T-helper 2 cell (primary cell): Measurements from ENCODE around the gene LAMTOR1.
A peak's percentile ranks its signal among the peaks of the same experiment; 100 is the strongest.

Experiments
- DNase-seq, 5 experiments: peaks; one replicate each; pipeline versions ENCODE4 v3.0.0 to v3.0.0-alpha.2; 2012 to 2022

Gene LAMTOR1

GRCh38 chr11:72080326-72081183, 22.5 kb downstream of the LAMTOR1 start, which contains the start of the genes LRRC51 and NUMA1:
TSS of gene LRRC51 (plus strand) at chr11:72080850. CDS start at chr11:72089084, 8,234 bp downstream.
TSS of gene NUMA1 (minus strand) at chr11:72080542. CDS start at chr11:72035943, 44,599 bp downstream.
- peak; percentile 93 to 100 (median 99) for DNase-seq

DNA sequence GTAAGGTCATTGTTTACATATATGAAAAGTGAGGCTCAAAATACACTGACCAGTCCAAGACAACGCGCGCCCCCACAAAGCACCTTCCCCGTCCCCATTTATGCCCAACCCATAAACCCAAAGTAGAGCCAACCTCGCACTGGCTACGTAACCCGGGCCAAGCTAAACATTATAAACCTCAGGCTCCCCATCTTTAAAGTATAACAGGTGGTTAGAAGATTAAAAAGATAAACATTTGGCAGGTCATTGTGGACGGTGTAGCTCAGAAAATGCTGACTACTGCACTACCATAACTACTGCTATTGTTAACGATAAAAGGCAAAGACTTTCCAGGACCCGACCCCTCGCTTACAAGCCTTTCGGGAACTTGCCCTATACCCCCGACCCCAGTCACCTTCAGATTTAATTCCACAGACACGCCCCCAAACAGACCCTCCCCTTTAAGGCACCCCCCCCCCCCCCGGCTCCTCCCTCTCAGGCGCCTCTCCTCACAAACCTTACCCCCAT, 23.2 kb downstream of the LAMTOR1 start:
- DNase-seq: peak in 3 of 5 experiments; percentile 22 to 69 (median 41)

DNA sequence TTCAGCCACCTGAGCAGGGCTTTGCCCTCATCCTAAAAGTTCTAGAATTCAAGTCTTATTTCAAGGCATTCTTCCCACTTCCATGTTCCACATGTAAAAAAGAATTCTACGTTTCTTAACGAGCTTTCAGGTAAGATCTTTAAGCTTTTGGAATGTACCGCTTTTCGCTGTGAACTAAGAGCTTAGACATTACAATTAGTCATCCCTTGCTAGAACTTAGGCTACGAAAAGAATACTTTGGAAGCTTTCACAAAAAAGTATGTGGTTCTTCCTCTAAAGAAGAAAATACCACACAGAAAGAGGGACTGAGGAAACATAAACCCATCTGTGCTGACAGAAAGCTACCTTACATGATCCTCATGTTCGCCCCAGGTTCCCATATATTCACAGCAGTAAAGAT, 24.6 kb downstream of the LAMTOR1 start:
- no peak for DNase-seq

- DNase-seq: no peak
These were observed 27.3 kb downstream of the LAMTOR1 start for GRCh38 chr11:72075756-72076155.

GRCh38 chr11:72075109-72075508, 28.0 kb downstream of the LAMTOR1 start:
- peak in 1 of 5 experiments; percentile 11 for DNase-seq

DNA sequence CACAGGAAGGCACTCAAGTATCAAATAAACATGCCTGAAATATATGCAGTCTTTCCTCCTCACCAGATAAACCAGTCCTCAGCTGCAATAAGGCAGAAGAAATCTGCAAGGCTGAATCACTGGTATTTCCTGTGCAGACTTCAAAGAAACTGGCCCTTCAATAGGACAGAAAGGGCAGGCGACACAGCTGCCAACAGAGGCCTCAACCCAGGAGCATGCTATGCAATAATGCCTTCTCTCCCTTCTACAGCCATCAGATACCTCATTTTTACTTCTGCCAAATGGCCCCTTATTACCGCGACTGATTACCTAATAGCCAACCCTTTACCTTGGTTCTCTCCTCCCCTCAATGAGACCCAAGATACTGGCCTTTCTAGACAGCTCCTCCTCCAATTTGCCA, 30.7 kb downstream of the LAMTOR1 start:
- no peak for DNase-seq

DNA sequence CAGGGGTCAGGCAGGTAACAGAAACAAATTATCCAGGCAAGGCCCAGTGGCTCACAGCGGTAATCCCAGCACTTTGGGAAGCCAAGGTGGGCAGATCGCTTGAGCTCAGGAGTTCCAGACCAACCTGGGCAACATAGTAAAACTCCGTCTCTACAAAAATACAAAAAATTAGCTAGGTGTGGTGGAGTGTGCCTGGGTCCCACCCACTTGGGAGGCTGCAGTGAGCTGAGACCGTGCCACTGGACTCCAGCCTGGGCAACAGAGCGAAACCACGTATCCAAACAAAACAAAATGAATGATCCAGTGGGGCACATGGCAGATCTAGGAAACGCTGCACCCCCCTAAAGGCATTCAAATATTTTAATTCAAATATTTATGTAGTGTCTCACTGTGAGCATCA, 32.6 kb downstream of the LAMTOR1 start:
- DNase-seq: no peak

GRCh38 chr11:72069787-72070251, 33.3 kb downstream of the LAMTOR1 start:
- DNase-seq: no peak

DNA sequence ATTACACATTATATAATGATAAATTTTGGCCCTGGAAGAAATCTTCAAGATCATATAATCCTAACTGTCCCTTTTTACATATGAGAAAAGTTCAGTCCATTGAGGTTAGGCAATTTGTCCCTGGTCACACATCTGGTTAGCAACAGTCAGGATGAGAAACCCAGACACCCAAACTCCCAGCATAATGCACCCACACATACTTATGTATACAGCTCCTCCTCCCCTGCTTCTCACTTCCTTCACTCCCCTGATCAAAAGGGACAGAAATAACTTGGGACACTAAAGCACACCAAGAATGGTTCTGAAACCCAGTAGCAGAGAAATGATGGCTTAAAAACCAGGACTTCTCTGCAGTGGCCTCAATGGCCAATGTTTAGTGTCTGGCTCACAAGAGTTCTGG, 33.9 kb downstream of the LAMTOR1 start:
- no peak for DNase-seq

DNA sequence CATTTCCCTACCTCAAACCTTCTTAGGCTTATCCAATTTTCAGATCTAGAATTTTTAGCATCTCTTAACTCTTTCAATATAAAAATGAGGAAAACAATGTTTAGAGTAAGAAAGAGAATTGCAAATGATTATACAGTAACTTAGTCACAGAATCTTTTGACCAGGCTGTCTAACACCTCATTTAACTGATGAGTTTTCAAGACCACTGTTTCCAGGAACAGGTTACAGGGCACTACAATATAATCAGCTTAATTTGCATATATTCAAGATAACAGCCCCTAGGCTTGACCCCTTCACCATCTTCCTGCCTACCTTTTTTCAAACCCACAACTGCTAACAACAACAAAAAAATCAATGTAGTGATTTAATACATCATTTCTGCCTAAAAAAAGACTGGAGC, 35.4 kb downstream of the LAMTOR1 start:
- DNase-seq: no peak

DNA sequence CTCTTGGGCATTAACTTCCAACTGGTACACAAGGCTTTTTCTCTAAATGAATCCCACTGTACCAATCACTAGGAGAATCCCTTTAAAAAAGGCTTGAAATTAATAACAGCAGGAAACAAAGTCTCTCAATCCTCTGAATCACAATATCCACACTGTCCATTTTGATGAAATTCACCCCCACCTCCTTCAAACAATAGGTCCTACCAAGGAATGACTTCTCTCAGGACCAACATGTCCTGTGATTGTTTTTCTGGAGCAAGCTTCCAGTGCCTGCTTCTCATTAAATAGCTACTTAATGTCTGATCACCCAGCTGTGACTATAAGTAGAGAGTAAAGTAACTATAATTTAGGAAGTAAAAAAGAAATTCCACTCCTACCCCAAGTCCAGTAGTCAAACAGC, 35.8 kb downstream of the LAMTOR1 start:
- no peak for DNase-seq

GRCh38 chr11:72066855-72067254, 36.2 kb downstream of the LAMTOR1 start:
- DNase-seq: no peak

DNA sequence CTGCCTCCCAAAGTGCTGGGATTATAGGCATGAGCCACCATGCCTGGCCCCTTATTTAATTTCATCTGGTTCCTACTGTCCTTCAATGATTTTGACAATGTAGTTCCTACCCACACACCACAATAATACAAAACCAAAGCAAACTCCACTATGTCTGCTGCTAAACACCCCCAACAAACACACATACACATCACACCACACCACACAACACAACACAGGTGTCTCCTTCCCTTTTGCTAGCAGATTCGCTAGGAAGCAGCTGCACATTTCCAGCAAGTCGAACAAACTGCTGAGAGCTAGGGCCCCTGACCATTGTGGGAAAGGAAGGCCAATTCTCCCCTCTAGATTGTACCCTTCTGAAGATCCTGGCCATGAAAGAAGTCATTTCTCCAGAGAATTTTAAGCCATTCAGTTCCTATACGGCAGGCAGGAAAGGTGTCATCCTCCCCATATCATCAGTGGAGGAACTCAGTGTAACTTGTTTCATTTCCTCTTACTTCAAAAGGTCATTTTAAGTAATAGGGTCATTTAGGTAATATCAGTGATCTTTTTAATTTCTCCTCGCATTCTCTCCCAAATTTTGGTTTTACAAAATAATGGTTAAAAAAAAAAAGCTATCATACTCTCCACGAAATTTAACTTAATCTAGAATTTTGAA, 41.2 kb downstream of the LAMTOR1 start:
- no peak for DNase-seq

- DNase-seq: no peak
These were observed 44.6 kb downstream of the LAMTOR1 start for GRCh38 chr11:72058416-72059034.

DNA sequence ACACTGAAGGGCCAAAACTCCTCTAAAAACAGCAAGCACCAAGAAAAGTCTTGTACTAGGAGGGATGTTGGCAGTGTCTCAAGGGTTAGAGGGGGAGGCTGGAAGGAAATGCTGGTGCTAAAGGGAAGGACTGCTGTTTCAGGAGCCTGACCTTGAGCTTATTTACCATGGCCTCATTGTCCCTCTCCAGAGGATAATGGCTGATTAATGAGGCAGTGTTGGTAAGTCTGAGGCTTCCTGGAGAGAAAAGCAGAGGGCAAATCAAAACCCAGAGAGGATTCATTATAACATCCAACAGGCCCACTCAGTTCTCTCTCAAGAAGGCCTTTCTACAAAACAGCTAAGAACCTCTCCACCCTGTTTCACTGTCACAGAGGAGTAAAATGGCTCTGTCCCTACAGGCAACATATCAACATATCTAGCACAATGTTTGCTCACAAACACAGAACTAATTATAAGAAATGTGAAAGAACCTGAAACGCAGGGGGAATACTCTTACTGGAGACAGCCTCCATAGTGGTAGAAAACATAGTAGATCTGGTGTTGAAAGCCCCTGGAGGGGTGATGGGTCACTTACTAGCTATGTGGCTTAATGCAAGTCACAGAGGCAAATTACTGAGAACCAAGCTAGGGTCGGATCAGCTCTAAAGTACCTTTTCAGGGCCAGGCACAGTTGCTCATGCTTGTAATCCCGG, 54.2 kb downstream of the LAMTOR1 start:
- DNase-seq: no peak
